NCI-H524 (cell line): ENCODE data around the gene CHRNA5.
A peak's percentile ranks its signal among the peaks of the same experiment; 100 is the strongest.

Experiments used
- DNase-seq, 2 experiments: peaks; one replicate each; lab custom pipeline; 2025; lab: John Stamatoyannopoulos, UW

The CHRNA5 gene

DNA sequence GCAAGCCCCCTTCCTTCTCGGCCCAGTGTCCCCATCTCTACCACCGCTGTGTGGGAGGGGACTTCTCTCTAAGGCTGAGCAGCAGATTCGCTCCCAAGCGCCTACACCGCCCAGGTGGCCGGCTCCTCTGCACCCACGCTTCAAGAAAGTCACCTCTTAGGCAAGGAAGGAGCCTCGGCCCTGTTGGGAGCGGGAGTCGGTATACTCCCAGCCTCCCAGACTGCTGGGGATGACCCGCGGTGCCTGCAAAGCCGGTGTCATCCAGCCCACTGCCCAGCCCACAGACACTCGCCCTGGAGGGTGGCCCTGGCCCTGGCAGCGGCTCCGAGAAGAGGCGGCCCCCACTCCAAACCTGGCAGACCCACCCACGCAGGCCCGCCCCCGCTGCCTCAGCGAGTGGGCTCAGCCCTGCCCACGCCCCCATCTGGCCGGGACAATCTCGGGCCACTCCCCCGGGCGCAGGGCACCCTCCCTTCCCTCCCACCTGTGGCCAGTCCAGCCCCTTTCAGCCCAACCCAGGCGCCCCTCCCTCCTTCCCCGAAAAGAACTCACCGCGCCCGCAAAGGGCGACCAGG, 75.3 kb downstream of the CHRNA5 start:
- DNase-seq = peak in 1 of 2 experiments; percentile 14

DNA sequence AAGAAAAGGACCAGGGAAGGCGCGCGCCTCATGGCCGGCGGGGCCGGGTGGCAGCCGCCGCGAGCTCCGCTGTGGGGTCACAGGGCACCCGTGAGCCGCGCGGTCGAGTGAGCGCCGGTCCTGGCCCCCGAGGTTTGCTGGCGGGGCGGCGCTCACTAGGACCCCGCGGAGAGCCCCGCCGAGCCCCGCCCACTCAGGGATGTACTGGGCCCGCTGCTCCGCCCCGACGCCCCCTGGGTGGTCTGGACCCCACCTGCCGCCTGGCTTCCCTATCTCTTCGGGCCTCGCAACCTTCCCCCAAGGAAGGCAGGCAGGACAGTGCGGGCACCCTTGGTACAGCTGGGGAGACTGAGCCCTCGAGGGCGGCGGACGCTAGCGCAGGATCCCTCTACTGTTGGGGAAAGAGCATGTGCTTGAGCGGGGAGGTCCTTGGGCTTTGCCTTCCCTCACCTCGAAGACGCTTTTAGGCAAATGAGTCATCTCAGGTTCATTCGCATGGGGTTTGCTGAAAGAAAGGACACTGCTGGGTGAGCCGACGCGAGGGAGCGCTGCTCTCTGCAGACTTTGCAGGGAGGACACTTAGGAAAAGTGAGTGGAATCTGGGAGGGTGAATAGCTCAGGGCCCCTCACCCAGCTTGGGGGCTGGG, 75.9 kb downstream of the CHRNA5 start, which contains the start of gene CHRNB4:
Gene CHRNB4, minus strand, starts transcription at position 109 of the 647 bp plus-strand sequence. Its CDS starts 77 bp downstream, at position 32.
- peak in 1 of 2 experiments; percentile 14 for DNase-seq

DNA sequence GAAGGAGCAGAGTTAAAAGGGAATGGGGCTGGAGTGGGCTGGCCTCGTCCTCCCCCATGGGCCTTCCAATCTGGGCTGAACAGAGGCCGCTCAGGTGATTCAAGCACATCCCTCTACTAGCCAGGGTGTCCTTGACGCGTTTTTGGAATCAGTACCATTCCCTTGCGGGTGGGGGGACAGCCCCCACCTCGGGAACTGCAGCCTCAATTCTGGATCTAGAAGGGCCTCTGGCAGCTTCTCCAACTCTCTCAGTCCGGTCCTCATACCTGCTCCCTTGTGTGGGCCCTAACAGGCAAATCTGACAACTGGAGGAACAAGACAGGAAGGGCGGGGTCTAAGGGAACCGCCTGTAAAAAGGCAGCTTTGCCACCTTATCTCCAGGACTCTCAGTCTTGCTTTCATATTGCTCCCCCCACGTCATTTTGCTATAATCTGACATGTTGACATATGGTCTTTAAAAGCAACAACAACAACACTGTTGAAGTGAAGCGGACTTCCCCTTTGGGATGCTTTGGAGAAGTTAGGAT, 76.5 kb downstream of the CHRNA5 start:
- no peak for DNase-seq

DNA sequence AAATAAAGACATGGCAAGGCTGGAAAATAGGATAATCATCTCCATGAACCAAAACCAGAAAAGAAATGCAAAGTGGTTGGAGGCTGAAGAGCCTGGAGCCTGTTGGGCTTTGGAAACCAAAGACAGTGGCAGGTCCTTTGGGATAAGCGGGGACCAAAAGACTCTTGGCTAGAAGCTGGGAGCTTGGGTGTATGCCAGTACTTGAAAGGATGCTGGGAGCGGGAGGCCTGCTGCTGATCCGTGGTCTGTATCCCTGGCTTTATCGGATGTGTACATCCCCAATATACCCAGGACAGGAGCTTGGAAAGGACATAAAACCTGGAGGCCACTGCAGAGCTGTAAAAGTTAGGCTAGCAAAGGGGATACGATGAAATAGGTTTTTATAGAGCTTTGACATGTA, 77.0 kb downstream of the CHRNA5 start:
- DNase-seq = peak in 1 of 2 experiments; percentile 17
